ENCODE results near the gene GBGT1.

DNA sequence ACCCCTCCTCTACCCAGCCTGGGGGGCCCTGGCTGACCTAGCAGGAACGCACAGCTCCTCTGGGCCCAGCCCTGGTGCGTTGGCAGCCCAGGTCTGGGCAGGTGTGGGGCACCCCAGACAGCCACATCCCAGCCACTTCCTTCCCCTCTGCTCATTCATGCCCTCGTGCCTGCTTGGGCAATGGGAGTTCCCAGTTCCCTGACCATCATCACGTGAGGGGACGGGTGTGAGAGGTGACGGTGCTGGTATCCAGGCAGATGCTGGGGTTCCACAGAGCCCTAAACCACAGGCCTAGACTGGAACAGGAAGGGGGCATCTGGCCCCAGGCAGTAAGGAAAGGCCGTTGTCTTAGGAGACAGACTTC, 51.1 kb downstream of the GBGT1 start:
- TF ChIP-seq, protein P1, sequence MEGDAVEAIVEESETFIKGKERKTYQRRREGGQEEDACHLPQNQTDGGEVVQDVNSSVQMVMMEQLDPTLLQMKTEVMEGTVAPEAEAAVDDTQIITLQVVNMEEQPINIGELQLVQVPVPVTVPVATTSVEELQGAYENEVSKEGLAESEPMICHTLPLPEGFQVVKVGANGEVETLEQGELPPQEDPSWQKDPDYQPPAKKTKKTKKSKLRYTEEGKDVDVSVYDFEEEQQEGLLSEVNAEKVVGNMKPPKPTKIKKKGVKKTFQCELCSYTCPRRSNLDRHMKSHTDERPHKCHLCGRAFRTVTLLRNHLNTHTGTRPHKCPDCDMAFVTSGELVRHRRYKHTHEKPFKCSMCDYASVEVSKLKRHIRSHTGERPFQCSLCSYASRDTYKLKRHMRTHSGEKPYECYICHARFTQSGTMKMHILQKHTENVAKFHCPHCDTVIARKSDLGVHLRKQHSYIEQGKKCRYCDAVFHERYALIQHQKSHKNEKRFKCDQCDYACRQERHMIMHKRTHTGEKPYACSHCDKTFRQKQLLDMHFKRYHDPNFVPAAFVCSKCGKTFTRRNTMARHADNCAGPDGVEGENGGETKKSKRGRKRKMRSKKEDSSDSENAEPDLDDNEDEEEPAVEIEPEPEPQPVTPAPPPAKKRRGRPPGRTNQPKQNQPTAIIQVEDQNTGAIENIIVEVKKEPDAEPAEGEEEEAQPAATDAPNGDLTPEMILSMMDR (IDR thresholded peaks at IDR 0.05) = no peak
- no peak for TF ChIP-seq POLR2A (IDR thresholded peaks at IDR 0.05)
